Measurements from ENCODE around the gene LGALS13. TPM values are rescaled to one million over a fixed set of nuclear protein-coding genes. Genes with fewer than 3 reads are reported as not detected.

Gene LGALS13
- polyA plus RNA-seq, 1 donor from 2014 or later: not detected

- Histone ChIP-seq H3K79me2 (replicated peaks; ENCODE audit: insufficient read depth, low read length) (no peaks in the 10 kb centered on the region), H3K9ac (ENCODE audit: low read length) (no peak overlapping the region), H3K9me3 (ENCODE audit: low read length) (no peaks in the 10 kb centered on the region), H3K4me2 (ENCODE audit: low read length) (no peak overlapping the region), H4K20me1 (ENCODE audit: insufficient read depth) (no peaks in the 10 kb centered on the region), H3K4me3 (ENCODE audit: low read length) (no peak overlapping the region), H3K27ac (ENCODE audit: low read length) (no peak overlapping the region), H3K36me3 (ENCODE audit: insufficient read depth, low read length) (no peaks in the 10 kb centered on the region), H3F3A (ENCODE audit: insufficient read depth, low read length, poor library complexity, severe bottlenecking) (no peaks in the 10 kb centered on the region), H3K27me3 (ENCODE audit: insufficient read depth, low read depth, low read length) (no peaks in the 10 kb centered on the region), H2AFZ (ENCODE audit: low read depth, low read length) (no peak overlapping the region), H3K9me2 (ENCODE audit: insufficient read depth, low read length) (no peaks in the 10 kb centered on the region)
- TF ChIP-seq CTCF (IDR thresholded peaks at IDR 0.05; ENCODE audit: poor library complexity, severe bottlenecking) (no peak), EP300 (conservative IDR thresholded peaks at IDR 0.05; ENCODE audit: poor library complexity, severe bottlenecking) (no peak)
These were observed 29.3 kb downstream of the LGALS13 start for GRCh38 chr19:39631626-39632025.

- Histone ChIP-seq H3K27me3 (ENCODE audit: insufficient read depth, low read depth, low read length) (no peaks in the 10 kb centered on the region), H3K36me3 (ENCODE audit: insufficient read depth, low read length) (no peaks in the 10 kb centered on the region), H3F3A (ENCODE audit: insufficient read depth, low read length, poor library complexity, severe bottlenecking) (no peaks in the 10 kb centered on the region)
These were observed 35.6 kb downstream of the LGALS13 start for GRCh38 chr19:39637891-39638290.

More at GRCh38 chr19:39637891-39638290, 35.6 kb downstream of the LGALS13 start:
- Histone ChIP-seq H2AFZ (ENCODE audit: low read depth, low read length) (no peak overlapping the region), H3K27ac (ENCODE audit: low read length) (no peak overlapping the region), H3K9ac (ENCODE audit: low read length) (no peak overlapping the region), H3K79me2 (replicated peaks; ENCODE audit: insufficient read depth, low read length) (no peaks in the 10 kb centered on the region), H3K4me2 (ENCODE audit: low read length) (no peak overlapping the region), H3K9me2 (ENCODE audit: insufficient read depth, low read length) (no peaks in the 10 kb centered on the region), H3K4me3 (ENCODE audit: low read length) (no peak overlapping the region), H4K20me1 (ENCODE audit: insufficient read depth) (no peaks in the 10 kb centered on the region), H3K9me3 (ENCODE audit: low read length) (no peaks in the 10 kb centered on the region)
- TF ChIP-seq TAF1 (IDR thresholded peaks at IDR 0.05; ENCODE audit: low read depth) (no peak), SMC3 (conservative IDR thresholded peaks at IDR 0.05; ENCODE audit: poor library complexity) (no peak), REST (IDR thresholded peaks at IDR 0.05; ENCODE audit: borderline replicate concordance) (no peak), CTCF (IDR thresholded peaks at IDR 0.05; ENCODE audit: poor library complexity, severe bottlenecking) (no peak), POLR2AphosphoS5 (IDR thresholded peaks at IDR 0.05) (no peak), MXI1 (conservative IDR thresholded peaks at IDR 0.05; ENCODE audit: poor library complexity, severe bottlenecking) (no peak), EZH2 (IDR thresholded peaks at IDR 0.05; ENCODE audit: borderline replicate concordance, insufficient read depth, low read length, poor library complexity, severe bottlenecking) (no peak), EP300 (conservative IDR thresholded peaks at IDR 0.05; ENCODE audit: poor library complexity, severe bottlenecking) (no peak), RAD21 (conservative IDR thresholded peaks at IDR 0.05) (no peak)
